ENCODE results near the gene HRH2.

DNA sequence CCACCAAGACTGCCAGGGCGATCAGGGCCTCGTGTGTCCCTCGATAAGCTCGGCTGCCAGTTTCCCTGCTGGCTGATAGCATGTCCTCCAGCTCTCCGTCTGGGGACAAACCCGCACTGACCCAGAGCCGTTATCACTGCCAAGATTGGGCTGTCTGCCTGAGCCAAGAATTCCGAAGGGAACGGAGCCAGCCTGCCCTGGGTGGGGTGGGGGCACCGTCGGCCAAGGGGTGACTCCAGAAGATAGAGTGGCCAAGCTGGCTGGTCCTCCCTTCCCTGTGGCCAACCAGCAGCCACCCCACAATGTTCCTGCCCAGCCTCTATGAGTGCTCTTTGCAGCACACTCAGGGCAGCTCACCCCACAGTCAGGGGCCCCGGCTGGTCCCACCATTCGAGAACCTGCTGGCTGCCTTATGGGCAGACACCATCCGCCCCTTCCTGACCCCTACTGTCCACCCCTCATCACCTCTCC lies 29.4 kb downstream of the HRH2 start:
- TF ChIP-seq GATA3 (IDR thresholded peaks at IDR 0.05; ENCODE audit: low read depth, low read length) (no peak), GATA2 (IDR thresholded peaks at IDR 0.05; ENCODE audit: low read depth, low read length) (no peak)
